ENCODE data around the gene MID1.

- no peak for TF ChIP-seq CTCF (IDR thresholded peaks at IDR 0.05; ENCODE audit: low read depth, low read length)
- TF ChIP-seq POLR2A (IDR thresholded peaks at IDR 0.05; ENCODE audit: extremely low read depth, insufficient read length): no peak
- no peak for TF ChIP-seq MAX (IDR thresholded peaks at IDR 0.05; ENCODE audit: low read depth, low read length)
Measured at GRCh38 chrX:10566716-10567097, 53.7 kb downstream of the MID1 start.

Data from NB4 (cell line).